GM19099 (cell line): ENCODE measurements around the gene DMXL1.

Experiments used
- POLR2A ChIP-seq: IDR thresholded peaks from 3 replicates; pipeline ENCODE4 v1.6.1; 2011; ENCODE audit warnings: low read depth; ENCODE audit not compliant: insufficient read length; ENCODE audit errors: extremely low read depth

Gene DMXL1

GRCh38 chr5:119158144-119158543 lies 87.3 kb downstream of the DMXL1 start:
- TF ChIP-seq POLR2A = no peak

- no peak for TF ChIP-seq POLR2A
These were observed 90.5 kb downstream of the DMXL1 start for GRCh38 chr5:119161430-119161829.

GRCh38 chr5:119166026-119166425 lies 95.1 kb downstream of the DMXL1 start:
- TF ChIP-seq POLR2A = no peak

GRCh38 chr5:119168401-119168800 lies 97.5 kb downstream of the DMXL1 start:
- no peak for TF ChIP-seq POLR2A

- no peak for TF ChIP-seq POLR2A
These were observed 100.8 kb downstream of the DMXL1 start for GRCh38 chr5:119171686-119172085.

- TF ChIP-seq POLR2A = no peak
These were observed 103.8 kb downstream of the DMXL1 start for GRCh38 chr5:119174578-119175163.

GRCh38 chr5:119176785-119177184 lies 105.9 kb downstream of the DMXL1 start:
- TF ChIP-seq POLR2A = no peak

GRCh38 chr5:119177226-119177625 lies 106.3 kb downstream of the DMXL1 start:
- TF ChIP-seq POLR2A = no peak

- TF ChIP-seq POLR2A = no peak
These were observed 107.5 kb downstream of the DMXL1 start for GRCh38 chr5:119178435-119178834.

GRCh38 chr5:119179857-119180641 lies 109.2 kb downstream of the DMXL1 start:
- no peak for TF ChIP-seq POLR2A

- TF ChIP-seq POLR2A = no peak
These were observed 117.1 kb downstream of the DMXL1 start for GRCh38 chr5:119187776-119188529.

- no peak for TF ChIP-seq POLR2A
These were observed 119.7 kb downstream of the DMXL1 start for GRCh38 chr5:119190470-119191095.

GRCh38 chr5:119191944-119192343 lies 121.1 kb downstream of the DMXL1 start:
- no peak for TF ChIP-seq POLR2A

GRCh38 chr5:119200795-119201194 lies 129.9 kb downstream of the DMXL1 start:
- TF ChIP-seq POLR2A = no peak

GRCh38 chr5:119207105-119207504 lies 136.2 kb downstream of the DMXL1 start:
- no peak for TF ChIP-seq POLR2A

GRCh38 chr5:119212026-119212425 lies 141.1 kb downstream of the DMXL1 start:
- TF ChIP-seq POLR2A = no peak

GRCh38 chr5:119212676-119213075 lies 141.8 kb downstream of the DMXL1 start:
- TF ChIP-seq POLR2A = no peak
